Vagina (tissue), 2 donors: ENCODE results near the gene LRRC55. TPM values are rescaled to one million over a fixed set of nuclear protein-coding genes. Genes with fewer than 3 reads are reported as not detected.

Experiments
- DNase-seq, 2 donors: peaks; one replicate each; pipeline ENCODE4 v3.0.0-alpha.2; 2017; ENCODE audit errors: extremely low spot score in 2 of 2
- H3K27ac ChIP-seq: fragments of 200-600 bp; sonication (generic); one replicate; pipeline ENCODE4 v1.5.1; 2019
- H3K27me3 ChIP-seq: fragments of 200-600 bp; sonication (generic); one replicate; pipeline ENCODE4 v1.5.1; 2019
- H3K36me3 ChIP-seq, 2 donors: fragments of 200-600 bp; sonication (generic); one replicate each; pipeline ENCODE4 v1.5.1; 2017 to 2019
- H3K4me1 ChIP-seq: fragments of 200-600 bp; sonication (generic); one replicate; pipeline ENCODE4 v1.5.1; 2019
- H3K4me3 ChIP-seq, 2 donors: fragments of 200-600 bp; sonication (generic); 1 replicate in 1 of 2; 2 replicates in 1 of 2; pipeline ENCODE4 v1.5.1; 2016 to 2019
- H3K9me3 ChIP-seq: fragments of 200-600 bp; sonication (generic); one replicate; pipeline ENCODE4 v1.5.1; 2019
- CTCF ChIP-seq, 3 experiments: fragments of 450-650 bp in 2 of 3; fragments of 200-600 bp in 1 of 3; sonication (generic) in 1 of 3; IDR thresholded peaks; one replicate each; pipeline ENCODE4 v1.5.1; 2017 to 2019; ENCODE audit warnings: antibody characterized with exemption in 3 of 3, mild to moderate bottlenecking in 2 of 3, moderate library complexity in 2 of 3
- POLR2A ChIP-seq, 2 donors: fragments of 450-650 bp; IDR thresholded peaks; one replicate each; pipeline ENCODE4 v1.6.1; 2017; ENCODE audit warnings: antibody characterized with exemption in 2 of 2, mild to moderate bottlenecking in 2 of 2, moderate library complexity in 2 of 2
- POLR2AphosphoS5 ChIP-seq, 2 donors: sonication (generic); formaldehyde crosslinking; IDR thresholded peaks; one replicate each; pipeline ENCODE4 v1.9.0; 2017; ENCODE audit warnings: antibody characterized with exemption in 2 of 2, mild to moderate bottlenecking in 2 of 2, low read depth in 1 of 2; ENCODE audit not compliant: insufficient read depth in 1 of 2
- intact Hi-C: fragments of 100-400 bp; cut with DNase I; formaldehyde crosslinking; loops from one replicate; pipeline ENCODE4 v1.15.1; 2023
- total RNA-seq: library from RNA; depleted of rRNA; stranded (reverse); fragments of >200 nt; gene quantifications from one replicate; pipeline ENCODE4 v1.2.3, GENCODE V29; 2016

Gene LRRC55
- total RNA-seq, 1 donor from 2014 or later, result 0.74 TPM

GRCh38 chr11:57230791-57231538 lies 49.2 kb downstream of the LRRC55 start:
- H3K9me3 ChIP-seq, result no peaks in the 10 kb centered on the region
- intact Hi-C loops, result no loop called here
- no peaks in the 10 kb centered on the region for H3K4me1 ChIP-seq
- no peak overlapping the region for H3K27ac ChIP-seq
- DNase-seq, result no peak
- H3K36me3 ChIP-seq, result no peaks in the 10 kb centered on the region
- no peaks in the 10 kb centered on the region for H3K27me3 ChIP-seq
- H3K4me3 ChIP-seq, result no peak overlapping the region
- TF ChIP-seq POLR2AphosphoS5 (IDR thresholded peaks at IDR 0.05; ENCODE audit: insufficient read depth in 1 of 2, low read depth in 1 of 2), result no peak
- no peak for TF ChIP-seq POLR2A (IDR thresholded peaks at IDR 0.05)
- no peak for TF ChIP-seq CTCF (IDR thresholded peaks at IDR 0.05)

GRCh38 chr11:57231539-57232253 lies 49.9 kb downstream of the LRRC55 start:
- no peaks in the 10 kb centered on the region for H3K9me3 ChIP-seq
- H3K27ac ChIP-seq, result no peak overlapping the region
- TF ChIP-seq CTCF (IDR thresholded peaks at IDR 0.05) (no peak), POLR2A (IDR thresholded peaks at IDR 0.05) (no peak), POLR2AphosphoS5 (IDR thresholded peaks at IDR 0.05; ENCODE audit: insufficient read depth in 1 of 2, low read depth in 1 of 2) (no peak)
- no peaks in the 10 kb centered on the region for H3K27me3 ChIP-seq
- no peak overlapping the region for H3K4me3 ChIP-seq
- intact Hi-C loops, result no loop called here
- DNase-seq, result no peak
- H3K36me3 ChIP-seq, result no peaks in the 10 kb centered on the region
- no peaks in the 10 kb centered on the region for H3K4me1 ChIP-seq

- Histone ChIP-seq H3K9me3 (no peaks in the 10 kb centered on the region), H3K36me3 (no peaks in the 10 kb centered on the region), H3K27me3 (no peaks in the 10 kb centered on the region), H3K27ac (no peak overlapping the region), H3K4me1 (no peaks in the 10 kb centered on the region), H3K4me3 (no peak overlapping the region)
- intact Hi-C loops, result no loop called here
- no peak for DNase-seq
- TF ChIP-seq POLR2AphosphoS5 (IDR thresholded peaks at IDR 0.05; ENCODE audit: insufficient read depth in 1 of 2, low read depth in 1 of 2) (no peak), POLR2A (IDR thresholded peaks at IDR 0.05) (no peak)
These were observed 51.9 kb downstream of the LRRC55 start for GRCh38 chr11:57233702-57234101.

GRCh38 chr11:57235761-57236703 lies 54.3 kb downstream of the LRRC55 start:
- H3K9me3 ChIP-seq, result no peaks in the 10 kb centered on the region
- no peak overlapping the region for H3K4me3 ChIP-seq
- TF ChIP-seq POLR2A (IDR thresholded peaks at IDR 0.05) (no peak), POLR2AphosphoS5 (IDR thresholded peaks at IDR 0.05; ENCODE audit: insufficient read depth in 1 of 2, low read depth in 1 of 2) (no peak), CTCF (IDR thresholded peaks at IDR 0.05) (no peak)
- no peak for DNase-seq
- no peaks in the 10 kb centered on the region for H3K4me1 ChIP-seq
- H3K36me3 ChIP-seq, result no peaks in the 10 kb centered on the region
- no peaks in the 10 kb centered on the region for H3K27me3 ChIP-seq
- intact Hi-C loops, result no loop called here
- no peak overlapping the region for H3K27ac ChIP-seq

GRCh38 chr11:57237204-57237681 lies 55.5 kb downstream of the LRRC55 start, which contains the start of gene APLNR:
APLNR (minus strand) TSS chr11:57237250; CDS start chr11:57237004, 246 bp downstream.
- Histone ChIP-seq H3K27ac (no peak within 1 kb of the TSS), H3K4me3 (no peak within 1 kb of the TSS), H3K9me3 (no peaks in the 10 kb centered on the region), H3K4me1 (no peaks in the 10 kb centered on the region), H3K36me3 (no peaks in the 10 kb centered on the region), H3K27me3 (no peaks in the 10 kb centered on the region)
- TF ChIP-seq CTCF (IDR thresholded peaks at IDR 0.05) (no peak), POLR2A (IDR thresholded peaks at IDR 0.05) (no peak), POLR2AphosphoS5 (IDR thresholded peaks at IDR 0.05; ENCODE audit: insufficient read depth in 1 of 2, low read depth in 1 of 2) (no peak)
- peak in 1 of 2 donors; percentile 70 for DNase-seq
- intact Hi-C loops, result no loop called here
